HFFc6 (cell line): ENCODE results near the gene CRPPA. TPM values are rescaled to one million over a fixed set of nuclear protein-coding genes. Genes with fewer than 3 reads are reported as not detected.
"Not testable (repeated sequence)": the region's sequence is repeated elsewhere in the genome, so short reads cannot be mapped to it uniquely, and the experiment has no call there.

ENCODE experiments used
- DNase-seq: peaks from one replicate; pipeline ENCODE4 v3.0.0-alpha.2; 2018
- H3K27ac Mint-ChIP-seq: 2 replicates; pipeline ENCODE4 v1.8.0; 2020; ENCODE audit warnings: mild to moderate bottlenecking, mixed read lengths
- H3K27me3 Mint-ChIP-seq: 2 replicates; pipeline ENCODE4 v1.8.0; 2021; ENCODE audit warnings: mild to moderate bottlenecking, moderate library complexity, mixed read lengths; ENCODE audit not compliant: insufficient read depth
- H3K36me3 Mint-ChIP-seq: 2 replicates; pipeline ENCODE4 v1.8.0; 2021; ENCODE audit warnings: low read depth, mixed read lengths
- H3K4me1 Mint-ChIP-seq: 2 replicates; pipeline ENCODE4 v1.8.0; 2020; ENCODE audit warnings: low read depth, mixed read lengths
- H3K4me3 Mint-ChIP-seq: 2 replicates; pipeline ENCODE4 v1.8.0; 2020; ENCODE audit warnings: mild to moderate bottlenecking, moderate library complexity, mixed read lengths
- H3K9me3 Mint-ChIP-seq: 2 replicates; pipeline ENCODE4 v1.8.0; 2020; ENCODE audit warnings: mild to moderate bottlenecking, mixed read lengths
- CTCF ChIP-seq: fragments of 200-600 bp; sonication (generic); IDR thresholded peaks from 2 replicates; pipeline ENCODE4 v1.5.0; 2021; ENCODE audit warnings: antibody characterized with exemption, mild to moderate bottlenecking
- total RNA-seq, 6 experiments: library from RNA; stranded (reverse); fragmentation: NEBNext Ultra II Directional; extraction: Animal tissue kit (Norgen Biotek cat#: 25700); gene quantifications; 2 replicates in 1 of 6; 3 replicates in 5 of 6; pipeline ENCODE4 v1.2.3, GENCODE V29; 2021

The CRPPA gene
- total RNA-seq, 6 experiments from 2014 or later, result 2.3 to 3.1 (median 2.5) TPM

- Mint-ChIP-seq H3K4me3 (no peak overlapping the region), H3K27ac (no peak overlapping the region), H3K36me3 (no peaks in the 10 kb centered on the region), H3K27me3 (no peaks in the 10 kb centered on the region), H3K9me3 (no peaks in the 10 kb centered on the region), H3K4me1 (no peaks in the 10 kb centered on the region)
- no peak for DNase-seq
- TF ChIP-seq CTCF, result no peak
These were observed 25.2 kb upstream of the CRPPA start for GRCh38 chr7:16446508-16446907.

GRCh38 chr7:16443871-16444270 lies 22.5 kb upstream of the CRPPA start:
- not testable (repeated sequence) for H3K4me1 Mint-ChIP-seq, H3K4me3 Mint-ChIP-seq

GRCh38 chr7:16438988-16439387 lies 17.6 kb upstream of the CRPPA start:
- Mint-ChIP-seq H3K27me3 (no peaks in the 10 kb centered on the region), H3K27ac (no peak overlapping the region), H3K4me3 (no peak overlapping the region), H3K9me3 (no peaks in the 10 kb centered on the region), H3K36me3 (no peaks in the 10 kb centered on the region), H3K4me1 (peaks cover 2% of the 10 kb centered on the region; the same call in 1 of the 2 replicates)
- no peak for TF ChIP-seq CTCF
- DNase-seq, result no peak

More at GRCh38 chr7:16443871-16444270, 22.5 kb upstream of the CRPPA start:
- H3K9me3 Mint-ChIP-seq, H3K27ac Mint-ChIP-seq, H3K36me3 Mint-ChIP-seq, H3K27me3 Mint-ChIP-seq, DNase-seq: not testable (repeated sequence)

GRCh38 chr7:16436306-16436705 lies 15.0 kb upstream of the CRPPA start:
- H3K36me3 Mint-ChIP-seq, result no peaks in the 10 kb centered on the region
- no peaks in the 10 kb centered on the region for H3K27me3 Mint-ChIP-seq
- H3K4me1 Mint-ChIP-seq, result peaks cover 16% of the 10 kb centered on the region
- no peaks in the 10 kb centered on the region for H3K9me3 Mint-ChIP-seq
- DNase-seq, result no peak
- no peak overlapping the region for H3K4me3 Mint-ChIP-seq
- no peak for TF ChIP-seq CTCF
- H3K27ac Mint-ChIP-seq, result no peak overlapping the region

GRCh38 chr7:16433568-16434122 lies 12.3 kb upstream of the CRPPA start:
- no peaks in the 10 kb centered on the region for H3K9me3 Mint-ChIP-seq
- peak overlapping the region; percentile 3; the same call in 1 of the 2 replicates for H3K4me3 Mint-ChIP-seq
- H3K36me3 Mint-ChIP-seq, result no peaks in the 10 kb centered on the region; the same call in 1 of the 2 replicates
- peaks cover 42% of the 10 kb centered on the region for H3K4me1 Mint-ChIP-seq
- DNase-seq, result no peak
- H3K27ac Mint-ChIP-seq, result no peak overlapping the region
- no peak for TF ChIP-seq CTCF
- no peaks in the 10 kb centered on the region for H3K27me3 Mint-ChIP-seq

GRCh38 chr7:16432425-16432731 lies 11.0 kb upstream of the CRPPA start:
- no peaks in the 10 kb centered on the region; the same call in 1 of the 2 replicates for H3K36me3 Mint-ChIP-seq
- H3K27ac Mint-ChIP-seq, result no peak overlapping the region
- no peak for TF ChIP-seq CTCF
- no peaks in the 10 kb centered on the region for H3K27me3 Mint-ChIP-seq
- H3K9me3 Mint-ChIP-seq, result no peaks in the 10 kb centered on the region
- DNase-seq, result no peak
- H3K4me3 Mint-ChIP-seq, result no peak overlapping the region
- peaks cover 50% of the 10 kb centered on the region for H3K4me1 Mint-ChIP-seq
